WTC11 (cell line): ENCODE results near the gene MARCO. TPM values are rescaled to one million over a fixed set of nuclear protein-coding genes. Genes with fewer than 3 reads are reported as not detected.

Experiments used
- ATAC-seq: fragments of 200-7000 bp; cut with Tn5 transposase; 2 replicates; pipeline ENCODE4 v1.10.0; 2021; ENCODE audit warnings: mild to moderate bottlenecking, moderate library complexity
- CTCF ChIA-PET: fragments of 300-600 bp; sonication (Branson Sonifier 250); formaldehyde crosslinking; loops from one replicate; lab custom pipeline; 2021; ENCODE audit warnings: antibody characterized with exemption; lab: Charles Lee
- POLR2A ChIA-PET: fragments of 350-600 bp; sonication (Branson Sonifier 250); formaldehyde crosslinking; loops from one replicate; lab custom pipeline; 2021; ENCODE audit warnings: antibody characterized with exemption; lab: Charles Lee
- DNase-seq: peaks from one replicate; pipeline ENCODE4 v3.0.0; 2021; ENCODE audit warnings: low spot score
- H3K27ac Mint-ChIP-seq: 2 replicates; pipeline ENCODE4 v1.8.0; 2021; ENCODE audit warnings: mixed read lengths
- H3K27me3 Mint-ChIP-seq: 2 replicates; pipeline ENCODE4 v1.8.0; 2021; ENCODE audit warnings: low read depth, mild to moderate bottlenecking, moderate library complexity, mixed read lengths
- H3K36me3 Mint-ChIP-seq: 2 replicates; pipeline ENCODE4 v1.8.0; 2021; ENCODE audit warnings: mixed read lengths
- H3K4me1 Mint-ChIP-seq: 2 replicates; pipeline ENCODE4 v1.8.0; 2022; ENCODE audit warnings: mixed read lengths
- H3K4me3 Mint-ChIP-seq: 2 replicates; pipeline ENCODE4 v1.8.0; 2021; ENCODE audit warnings: mild to moderate bottlenecking, moderate library complexity, mixed read lengths
- H3K9me3 Mint-ChIP-seq: 2 replicates; pipeline ENCODE4 v1.8.0; 2021; ENCODE audit warnings: mixed read lengths
- CBFB ChIP-seq: sonication (generic); formaldehyde crosslinking; IDR thresholded peaks from 2 replicates; pipeline ENCODE4 v1.8.1; 2022; ENCODE audit warnings: mild to moderate bottlenecking, low read depth, missing genetic modification reagents
- CREM ChIP-seq: sonication (generic); formaldehyde crosslinking; IDR thresholded peaks from 2 replicates; pipeline ENCODE4 v1.8.1; 2022; ENCODE audit warnings: mild to moderate bottlenecking, missing genetic modification reagents, moderate library complexity
- FOXP1 ChIP-seq: sonication (generic); formaldehyde crosslinking; IDR thresholded peaks from 2 replicates; pipeline ENCODE4 v1.8.0; 2022; ENCODE audit warnings: missing genetic modification reagents, mild to moderate bottlenecking, moderate library complexity, borderline replicate concordance
- OVOL2 ChIP-seq: fragments of 250-450 bp; sonication (Bioruptor Pico); IDR thresholded peaks from 2 replicates; pipeline ENCODE4 v1.9.0; 2021; ENCODE audit warnings: mild to moderate bottlenecking, borderline replicate concordance
- TCF7 ChIP-seq: sonication (generic); formaldehyde crosslinking; IDR thresholded peaks from 2 replicates; pipeline ENCODE4 v1.8.0; 2022; ENCODE audit warnings: mild to moderate bottlenecking, low read depth, missing genetic modification reagents, moderate library complexity
- ZBTB21 ChIP-seq: sonication (generic); formaldehyde crosslinking; IDR thresholded peaks from 2 replicates; pipeline ENCODE4 v1.8.1; 2023; ENCODE audit warnings: mild to moderate bottlenecking, missing genetic modification reagents, borderline replicate concordance
- total RNA-seq: library from RNA; stranded (reverse); gene quantifications from 3 replicates; pipeline ENCODE4 v1.2.3, GENCODE V29; 2021
- TF ChIP-seq, protein P1 (sequence below): sonication (generic); formaldehyde crosslinking; IDR thresholded peaks from 2 replicates; pipeline ENCODE4 v1.8.0; 2022; ENCODE audit warnings: mild to moderate bottlenecking, missing genetic modification reagents
- TF ChIP-seq, protein P2 (sequence below): sonication (generic); formaldehyde crosslinking; IDR thresholded peaks from 2 replicates; pipeline ENCODE4 v1.8.0; 2022; ENCODE audit warnings: missing genetic modification reagents
- TF ChIP-seq, protein P3 (sequence below): sonication (generic); formaldehyde crosslinking; IDR thresholded peaks from 2 replicates; pipeline ENCODE4 v1.8.1; 2022; ENCODE audit warnings: mild to moderate bottlenecking, missing genetic modification reagents, moderate library complexity, borderline replicate concordance
- TF ChIP-seq, protein P4 (sequence below): fragments of 250-450 bp; sonication (Bioruptor Pico); IDR thresholded peaks from 2 replicates; pipeline ENCODE4 v1.9.0; 2021; ENCODE audit warnings: mild to moderate bottlenecking
- TF ChIP-seq, protein P5 (sequence below): sonication (generic); formaldehyde crosslinking; IDR thresholded peaks from 2 replicates; pipeline ENCODE4 v1.8.1; 2023; ENCODE audit warnings: mild to moderate bottlenecking, missing genetic modification reagents
- TF ChIP-seq, protein P6 (sequence below): sonication (generic); formaldehyde crosslinking; IDR thresholded peaks from 2 replicates; pipeline ENCODE4 v1.8.1; 2023; ENCODE audit warnings: mild to moderate bottlenecking, missing genetic modification reagents

Gene MARCO
- total RNA-seq, 1 experiment from 2014 or later, result 0.11 TPM

DNA sequence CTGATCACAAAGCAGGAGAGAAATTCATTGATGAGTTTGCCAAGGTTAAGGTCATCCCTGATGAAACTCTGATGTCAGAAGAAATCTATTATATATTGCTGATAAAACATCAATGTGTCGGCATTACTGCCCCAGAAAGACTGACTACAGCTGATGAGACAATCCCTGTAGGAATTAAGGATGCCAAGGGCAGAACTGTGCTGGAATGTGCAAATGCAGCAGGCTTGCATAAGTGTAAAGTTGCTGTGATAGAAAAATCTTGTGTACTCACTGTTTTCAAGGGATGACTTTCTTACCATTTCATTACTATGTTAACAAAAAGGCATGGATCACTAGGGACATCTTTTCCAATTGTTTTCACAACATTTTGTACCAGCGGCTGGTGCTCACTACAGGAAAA lies 19.7 kb upstream of the MARCO start:
- POLR2A ChIA-PET, result no interaction called here
- no peaks in the 10 kb centered on the region for H3K36me3 Mint-ChIP-seq
- peaks cover 7% of the 10 kb centered on the region for H3K4me1 Mint-ChIP-seq
- peaks cover 11% of the 10 kb centered on the region for H3K27me3 Mint-ChIP-seq
- ATAC-seq, result no peak
- H3K4me3 Mint-ChIP-seq, result no peak overlapping the region
- peaks cover 13% of the 10 kb centered on the region for H3K9me3 Mint-ChIP-seq
- no peak overlapping the region for H3K27ac Mint-ChIP-seq
- TF ChIP-seq, protein P1, sequence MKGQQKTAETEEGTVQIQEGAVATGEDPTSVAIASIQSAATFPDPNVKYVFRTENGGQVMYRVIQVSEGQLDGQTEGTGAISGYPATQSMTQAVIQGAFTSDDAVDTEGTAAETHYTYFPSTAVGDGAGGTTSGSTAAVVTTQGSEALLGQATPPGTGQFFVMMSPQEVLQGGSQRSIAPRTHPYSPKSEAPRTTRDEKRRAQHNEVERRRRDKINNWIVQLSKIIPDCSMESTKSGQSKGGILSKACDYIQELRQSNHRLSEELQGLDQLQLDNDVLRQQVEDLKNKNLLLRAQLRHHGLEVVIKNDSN (CRISPR knock-in tag), result no peak
- CTCF ChIA-PET, result interaction anchor here (1.5 kb wide), 1 partner anchor 18 kb away, joined by 4 read pairs; no protein-coding TSS in a partner anchor
- DNase-seq, result no peak

DNA sequence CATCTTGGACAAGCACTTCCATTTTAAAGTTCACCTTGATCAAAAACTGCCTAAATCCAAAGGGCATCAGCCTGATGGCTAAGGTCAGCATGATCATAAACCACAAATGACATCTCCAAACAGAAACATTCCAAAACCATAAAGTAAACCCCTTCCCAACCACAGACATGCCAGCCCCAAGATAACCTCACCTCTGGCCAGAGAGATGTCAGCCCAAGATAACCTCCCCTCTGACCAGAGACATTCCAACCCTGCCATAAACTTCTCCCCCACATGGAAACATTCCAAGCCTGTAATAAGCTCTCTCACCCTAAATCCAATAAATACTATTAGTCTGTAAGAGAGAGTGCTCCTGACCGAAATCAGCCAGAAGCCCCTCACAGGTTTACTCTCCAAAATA lies 18.6 kb upstream of the MARCO start:
- H3K36me3 Mint-ChIP-seq, result no peaks in the 10 kb centered on the region
- POLR2A ChIA-PET, result no interaction called here
- TF ChIP-seq CREM (no peak), ZBTB21 (no peak)
- H3K27me3 Mint-ChIP-seq, result peaks cover 11% of the 10 kb centered on the region
- ATAC-seq (no peak), DNase-seq (no peak)
- H3K27ac Mint-ChIP-seq, result no peak overlapping the region
- H3K9me3 Mint-ChIP-seq, result peaks cover 13% of the 10 kb centered on the region
- peaks cover 7% of the 10 kb centered on the region for H3K4me1 Mint-ChIP-seq
- no peak overlapping the region for H3K4me3 Mint-ChIP-seq
- CTCF ChIA-PET, result no interaction called here

DNA sequence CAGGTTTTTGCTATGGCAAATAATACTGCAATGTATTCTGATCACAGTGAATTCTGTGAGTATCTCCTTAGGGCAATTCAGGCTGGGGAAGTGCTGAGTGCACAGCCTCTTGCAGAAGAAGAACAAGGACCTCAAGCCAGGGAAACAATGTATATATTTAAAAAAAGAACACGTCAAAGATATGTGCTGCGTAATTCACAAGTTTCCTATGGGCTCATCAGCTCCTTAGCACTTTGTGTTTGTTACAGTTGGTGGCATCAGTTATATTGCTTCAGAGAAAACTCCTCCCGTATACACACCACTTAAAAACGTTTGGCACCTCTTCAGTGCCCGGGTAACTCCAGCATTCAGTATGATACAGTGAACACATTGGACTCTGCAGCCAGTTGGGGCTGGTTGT lies 16.5 kb upstream of the MARCO start:
- Mint-ChIP-seq H3K27me3 (peaks cover 15% of the 10 kb centered on the region), H3K36me3 (no peaks in the 10 kb centered on the region), H3K4me1 (peaks cover 7% of the 10 kb centered on the region), H3K4me3 (no peak overlapping the region), H3K9me3 (peaks cover 20% of the 10 kb centered on the region), H3K27ac (no peak overlapping the region)
- ATAC-seq, result no peak
- TF ChIP-seq, protein P2, sequence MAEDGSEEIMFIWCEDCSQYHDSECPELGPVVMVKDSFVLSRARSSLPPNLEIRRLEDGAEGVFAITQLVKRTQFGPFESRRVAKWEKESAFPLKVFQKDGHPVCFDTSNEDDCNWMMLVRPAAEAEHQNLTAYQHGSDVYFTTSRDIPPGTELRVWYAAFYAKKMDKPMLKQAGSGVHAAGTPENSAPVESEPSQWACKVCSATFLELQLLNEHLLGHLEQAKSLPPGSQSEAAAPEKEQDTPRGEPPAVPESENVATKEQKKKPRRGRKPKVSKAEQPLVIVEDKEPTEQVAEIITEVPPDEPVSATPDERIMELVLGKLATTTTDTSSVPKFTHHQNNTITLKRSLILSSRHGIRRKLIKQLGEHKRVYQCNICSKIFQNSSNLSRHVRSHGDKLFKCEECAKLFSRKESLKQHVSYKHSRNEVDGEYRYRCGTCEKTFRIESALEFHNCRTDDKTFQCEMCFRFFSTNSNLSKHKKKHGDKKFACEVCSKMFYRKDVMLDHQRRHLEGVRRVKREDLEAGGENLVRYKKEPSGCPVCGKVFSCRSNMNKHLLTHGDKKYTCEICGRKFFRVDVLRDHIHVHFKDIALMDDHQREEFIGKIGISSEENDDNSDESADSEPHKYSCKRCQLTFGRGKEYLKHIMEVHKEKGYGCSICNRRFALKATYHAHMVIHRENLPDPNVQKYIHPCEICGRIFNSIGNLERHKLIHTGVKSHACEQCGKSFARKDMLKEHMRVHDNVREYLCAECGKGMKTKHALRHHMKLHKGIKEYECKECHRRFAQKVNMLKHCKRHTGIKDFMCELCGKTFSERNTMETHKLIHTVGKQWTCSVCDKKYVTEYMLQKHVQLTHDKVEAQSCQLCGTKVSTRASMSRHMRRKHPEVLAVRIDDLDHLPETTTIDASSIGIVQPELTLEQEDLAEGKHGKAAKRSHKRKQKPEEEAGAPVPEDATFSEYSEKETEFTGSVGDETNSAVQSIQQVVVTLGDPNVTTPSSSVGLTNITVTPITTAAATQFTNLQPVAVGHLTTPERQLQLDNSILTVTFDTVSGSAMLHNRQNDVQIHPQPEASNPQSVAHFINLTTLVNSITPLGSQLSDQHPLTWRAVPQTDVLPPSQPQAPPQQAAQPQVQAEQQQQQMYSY (CRISPR knock-in tag), result no peak
- TF ChIP-seq, protein P3, sequence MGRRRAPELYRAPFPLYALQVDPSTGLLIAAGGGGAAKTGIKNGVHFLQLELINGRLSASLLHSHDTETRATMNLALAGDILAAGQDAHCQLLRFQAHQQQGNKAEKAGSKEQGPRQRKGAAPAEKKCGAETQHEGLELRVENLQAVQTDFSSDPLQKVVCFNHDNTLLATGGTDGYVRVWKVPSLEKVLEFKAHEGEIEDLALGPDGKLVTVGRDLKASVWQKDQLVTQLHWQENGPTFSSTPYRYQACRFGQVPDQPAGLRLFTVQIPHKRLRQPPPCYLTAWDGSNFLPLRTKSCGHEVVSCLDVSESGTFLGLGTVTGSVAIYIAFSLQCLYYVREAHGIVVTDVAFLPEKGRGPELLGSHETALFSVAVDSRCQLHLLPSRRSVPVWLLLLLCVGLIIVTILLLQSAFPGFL, result no peak
- ChIA-PET CTCF (no interaction called here), POLR2A (no interaction called here)
- DNase-seq, result no peak

DNA sequence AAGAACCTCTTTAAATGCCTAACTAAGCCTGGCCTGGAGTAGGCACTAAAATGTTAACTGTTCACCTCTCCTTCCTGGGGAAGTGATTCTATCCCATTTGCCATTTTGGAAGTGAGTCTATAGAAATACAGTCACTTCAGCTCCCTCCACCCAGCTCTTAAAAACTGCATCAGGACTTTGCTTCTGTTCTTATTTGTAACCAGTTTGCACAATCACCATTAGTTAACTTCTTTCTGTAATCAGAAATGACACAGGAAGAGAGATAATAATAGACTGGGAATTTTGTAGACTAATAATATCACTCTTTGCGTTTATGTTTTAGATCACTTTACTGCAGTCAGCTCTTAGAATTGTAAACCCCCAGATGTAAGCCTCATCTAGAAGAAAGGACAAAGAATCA lies 16.0 kb upstream of the MARCO start:
- DNase-seq, result no peak
- peaks cover 20% of the 10 kb centered on the region for H3K9me3 Mint-ChIP-seq
- TF ChIP-seq OVOL2 (CRISPR knock-in tag), result no peak
- no peak overlapping the region for H3K4me3 Mint-ChIP-seq
- no peak for ATAC-seq
- CTCF ChIA-PET, result no interaction called here
- H3K27me3 Mint-ChIP-seq, result peaks cover 18% of the 10 kb centered on the region
- peaks cover 7% of the 10 kb centered on the region for H3K4me1 Mint-ChIP-seq
- no peaks in the 10 kb centered on the region for H3K36me3 Mint-ChIP-seq
- POLR2A ChIA-PET, result no interaction called here
- no peak overlapping the region for H3K27ac Mint-ChIP-seq

DNA sequence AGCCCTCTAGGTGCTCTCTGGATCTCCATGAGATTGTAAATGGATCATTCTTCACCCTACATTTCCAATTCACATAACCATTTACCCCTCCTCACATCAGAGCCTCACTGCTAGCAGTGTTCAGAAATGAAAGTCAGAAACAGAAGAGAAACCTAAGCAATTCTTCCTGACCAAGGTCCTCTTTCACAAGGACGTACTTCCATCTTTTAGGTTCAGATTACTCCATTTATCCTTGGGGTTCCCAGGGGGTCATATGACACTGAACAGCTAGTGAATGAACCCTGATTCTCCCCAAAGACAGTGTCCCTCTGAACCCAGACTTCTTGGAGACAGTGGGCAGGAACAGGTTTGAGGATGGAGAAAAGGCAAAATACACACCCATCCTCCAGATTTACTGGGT lies 12.9 kb upstream of the MARCO start:
- no peaks in the 10 kb centered on the region for H3K4me1 Mint-ChIP-seq
- POLR2A ChIA-PET, result no interaction called here
- H3K36me3 Mint-ChIP-seq, result no peaks in the 10 kb centered on the region; the same call in 1 of the 2 replicates
- no peak for DNase-seq
- CTCF ChIA-PET, result no interaction called here
- H3K27ac Mint-ChIP-seq, result no peak overlapping the region
- peaks cover 20% of the 10 kb centered on the region for H3K9me3 Mint-ChIP-seq
- ATAC-seq, result no peak
- peaks cover 10% of the 10 kb centered on the region for H3K27me3 Mint-ChIP-seq
- no peak overlapping the region for H3K4me3 Mint-ChIP-seq
- TF ChIP-seq TCF7 (CRISPR knock-in tag), result no peak
- no peak for TF ChIP-seq CBFB (CRISPR knock-in tag)
- TF ChIP-seq, protein P4, sequence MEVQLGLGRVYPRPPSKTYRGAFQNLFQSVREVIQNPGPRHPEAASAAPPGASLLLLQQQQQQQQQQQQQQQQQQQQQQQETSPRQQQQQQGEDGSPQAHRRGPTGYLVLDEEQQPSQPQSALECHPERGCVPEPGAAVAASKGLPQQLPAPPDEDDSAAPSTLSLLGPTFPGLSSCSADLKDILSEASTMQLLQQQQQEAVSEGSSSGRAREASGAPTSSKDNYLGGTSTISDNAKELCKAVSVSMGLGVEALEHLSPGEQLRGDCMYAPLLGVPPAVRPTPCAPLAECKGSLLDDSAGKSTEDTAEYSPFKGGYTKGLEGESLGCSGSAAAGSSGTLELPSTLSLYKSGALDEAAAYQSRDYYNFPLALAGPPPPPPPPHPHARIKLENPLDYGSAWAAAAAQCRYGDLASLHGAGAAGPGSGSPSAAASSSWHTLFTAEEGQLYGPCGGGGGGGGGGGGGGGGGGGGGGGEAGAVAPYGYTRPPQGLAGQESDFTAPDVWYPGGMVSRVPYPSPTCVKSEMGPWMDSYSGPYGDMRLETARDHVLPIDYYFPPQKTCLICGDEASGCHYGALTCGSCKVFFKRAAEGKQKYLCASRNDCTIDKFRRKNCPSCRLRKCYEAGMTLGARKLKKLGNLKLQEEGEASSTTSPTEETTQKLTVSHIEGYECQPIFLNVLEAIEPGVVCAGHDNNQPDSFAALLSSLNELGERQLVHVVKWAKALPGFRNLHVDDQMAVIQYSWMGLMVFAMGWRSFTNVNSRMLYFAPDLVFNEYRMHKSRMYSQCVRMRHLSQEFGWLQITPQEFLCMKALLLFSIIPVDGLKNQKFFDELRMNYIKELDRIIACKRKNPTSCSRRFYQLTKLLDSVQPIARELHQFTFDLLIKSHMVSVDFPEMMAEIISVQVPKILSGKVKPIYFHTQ (CRISPR knock-in tag), result no peak
- TF ChIP-seq, protein P5, sequence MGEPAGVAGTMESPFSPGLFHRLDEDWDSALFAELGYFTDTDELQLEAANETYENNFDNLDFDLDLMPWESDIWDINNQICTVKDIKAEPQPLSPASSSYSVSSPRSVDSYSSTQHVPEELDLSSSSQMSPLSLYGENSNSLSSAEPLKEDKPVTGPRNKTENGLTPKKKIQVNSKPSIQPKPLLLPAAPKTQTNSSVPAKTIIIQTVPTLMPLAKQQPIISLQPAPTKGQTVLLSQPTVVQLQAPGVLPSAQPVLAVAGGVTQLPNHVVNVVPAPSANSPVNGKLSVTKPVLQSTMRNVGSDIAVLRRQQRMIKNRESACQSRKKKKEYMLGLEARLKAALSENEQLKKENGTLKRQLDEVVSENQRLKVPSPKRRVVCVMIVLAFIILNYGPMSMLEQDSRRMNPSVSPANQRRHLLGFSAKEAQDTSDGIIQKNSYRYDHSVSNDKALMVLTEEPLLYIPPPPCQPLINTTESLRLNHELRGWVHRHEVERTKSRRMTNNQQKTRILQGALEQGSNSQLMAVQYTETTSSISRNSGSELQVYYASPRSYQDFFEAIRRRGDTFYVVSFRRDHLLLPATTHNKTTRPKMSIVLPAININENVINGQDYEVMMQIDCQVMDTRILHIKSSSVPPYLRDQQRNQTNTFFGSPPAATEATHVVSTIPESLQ, result no peak
- no peak for TF ChIP-seq FOXP1 (CRISPR knock-in tag)
- TF ChIP-seq, protein P6, sequence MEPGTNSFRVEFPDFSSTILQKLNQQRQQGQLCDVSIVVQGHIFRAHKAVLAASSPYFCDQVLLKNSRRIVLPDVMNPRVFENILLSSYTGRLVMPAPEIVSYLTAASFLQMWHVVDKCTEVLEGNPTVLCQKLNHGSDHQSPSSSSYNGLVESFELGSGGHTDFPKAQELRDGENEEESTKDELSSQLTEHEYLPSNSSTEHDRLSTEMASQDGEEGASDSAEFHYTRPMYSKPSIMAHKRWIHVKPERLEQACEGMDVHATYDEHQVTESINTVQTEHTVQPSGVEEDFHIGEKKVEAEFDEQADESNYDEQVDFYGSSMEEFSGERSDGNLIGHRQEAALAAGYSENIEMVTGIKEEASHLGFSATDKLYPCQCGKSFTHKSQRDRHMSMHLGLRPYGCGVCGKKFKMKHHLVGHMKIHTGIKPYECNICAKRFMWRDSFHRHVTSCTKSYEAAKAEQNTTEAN (CRISPR knock-in tag), result no peak
